Ramos (cell line): ENCODE results near the gene UBE2G1.

Experiments used
- in situ Hi-C: fragments of 300-500 bp; cut with MboI; formaldehyde crosslinking; loops from one replicate; pipeline ENCODE4 v1.14.3; 2022; ENCODE audit warnings: low sequenced_read_pairs; ENCODE audit not compliant: unreplicated experiment

UBE2G1 gene

GRCh38 chr17:4366327-4367063 is at the start of gene UBE2G1:
Gene UBE2G1, minus strand, starts transcription at chr17:4366675. Its CDS starts 359 bp downstream, at chr17:4366316.
- in situ Hi-C loops: no loop called here

GRCh38 chr17:4412933-4413831 is 46.7 kb upstream of the UBE2G1 start:
- in situ Hi-C loops: loop anchor here (5.0 kb wide), 1 partner anchor 206 kb away; no protein-coding TSS in a partner anchor

GRCh38 chr17:4411201-4411600 is 44.7 kb upstream of the UBE2G1 start:
- in situ Hi-C loops: loop anchor here (5.0 kb wide), 1 partner anchor 204 kb away; no protein-coding TSS in a partner anchor

- in situ Hi-C loops: loop anchor here (5.0 kb wide), 1 partner anchor 202 kb away; no protein-coding TSS in a partner anchor
These were observed 43.2 kb upstream of the UBE2G1 start for GRCh38 chr17:4409659-4410058.

GRCh38 chr17:4407851-4408250 is 41.4 kb upstream of the UBE2G1 start:
- in situ Hi-C loops: no loop called here

- in situ Hi-C loops: no loop called here
These were observed 40.7 kb upstream of the UBE2G1 start for GRCh38 chr17:4407216-4407615.

- in situ Hi-C loops: no loop called here
These were observed 39.9 kb upstream of the UBE2G1 start for GRCh38 chr17:4406386-4406785.

- in situ Hi-C loops: no loop called here
These were observed 39.2 kb upstream of the UBE2G1 start for GRCh38 chr17:4405699-4406098.

- in situ Hi-C loops: no loop called here
These were observed 38.7 kb upstream of the UBE2G1 start for GRCh38 chr17:4405038-4405669.

GRCh38 chr17:4397840-4398239 is 31.4 kb upstream of the UBE2G1 start:
- in situ Hi-C loops: loop anchor here (25.0 kb wide), 2 partner anchors 436 to 686 kb away; partner anchors contain the start of genes ATP2A3 and HASPIN

- in situ Hi-C loops: loop anchor here (25.0 kb wide), 2 partner anchors 433 to 683 kb away; partner anchors contain the start of genes ATP2A3 and HASPIN
These were observed 28.6 kb upstream of the UBE2G1 start for GRCh38 chr17:4395111-4395478.

GRCh38 chr17:4394208-4395110 is 28.0 kb upstream of the UBE2G1 start:
- in situ Hi-C loops: loop anchor here (25.0 kb wide), 2 partner anchors 432 to 682 kb away; partner anchors contain the start of genes ATP2A3 and HASPIN

GRCh38 chr17:4393806-4394205 is 27.3 kb upstream of the UBE2G1 start:
- in situ Hi-C loops: loop anchor here (25.0 kb wide), 2 partner anchors 432 to 682 kb away; partner anchors contain the start of genes ATP2A3 and HASPIN

GRCh38 chr17:4389079-4389478 is 22.6 kb upstream of the UBE2G1 start:
- in situ Hi-C loops: loop anchor here (25.0 kb wide), 2 partner anchors 427 to 677 kb away; partner anchors contain the start of genes ATP2A3 and HASPIN

- in situ Hi-C loops: loop anchor here (25.0 kb wide), 2 partner anchors 425 to 675 kb away; partner anchors contain the start of genes ATP2A3 and HASPIN
These were observed 20.7 kb upstream of the UBE2G1 start for GRCh38 chr17:4387137-4387536.

GRCh38 chr17:4386406-4386805 is 19.9 kb upstream of the UBE2G1 start:
- in situ Hi-C loops: loop anchor here (25.0 kb wide), 2 partner anchors 424 to 674 kb away; partner anchors contain the start of genes ATP2A3 and HASPIN

- in situ Hi-C loops: loop anchor here (25.0 kb wide), 2 partner anchors 420 to 670 kb away; partner anchors contain the start of genes ATP2A3 and HASPIN
These were observed 15.5 kb upstream of the UBE2G1 start for GRCh38 chr17:4381690-4382671.

GRCh38 chr17:4378626-4379025 is 12.2 kb upstream of the UBE2G1 start:
- in situ Hi-C loops: loop anchor here (25.0 kb wide), 2 partner anchors 416 to 666 kb away; partner anchors contain the start of genes ATP2A3 and HASPIN
